GM18505 (cell line): ENCODE measurements around the gene PPP1R2B.
"Not testable (repeated sequence)": the region's sequence is repeated elsewhere in the genome, so short reads cannot be mapped to it uniquely, and the experiment has no call there.

Experiments used
- ATAC-seq: cut with Tn5 transposase; IDR thresholded peaks from one replicate; pipeline ENCODE4 v1.9.1; 2021; ENCODE audit not compliant: unreplicated experiment
- POLR2A ChIP-seq: IDR thresholded peaks from 4 replicates; pipeline ENCODE4 v1.6.1; 2011; ENCODE audit warnings: borderline replicate concordance; ENCODE audit not compliant: insufficient read depth, insufficient read length; ENCODE audit errors: extremely low read depth

The PPP1R2B gene

GRCh38 chr5:156836846-156837245 lies 13.2 kb upstream of the PPP1R2B start:
- ATAC-seq, result no peak
- TF ChIP-seq POLR2A, result no peak

- ATAC-seq, result no peak
Measured at GRCh38 chr5:156838961-156839360, 11.1 kb upstream of the PPP1R2B start.

DNA sequence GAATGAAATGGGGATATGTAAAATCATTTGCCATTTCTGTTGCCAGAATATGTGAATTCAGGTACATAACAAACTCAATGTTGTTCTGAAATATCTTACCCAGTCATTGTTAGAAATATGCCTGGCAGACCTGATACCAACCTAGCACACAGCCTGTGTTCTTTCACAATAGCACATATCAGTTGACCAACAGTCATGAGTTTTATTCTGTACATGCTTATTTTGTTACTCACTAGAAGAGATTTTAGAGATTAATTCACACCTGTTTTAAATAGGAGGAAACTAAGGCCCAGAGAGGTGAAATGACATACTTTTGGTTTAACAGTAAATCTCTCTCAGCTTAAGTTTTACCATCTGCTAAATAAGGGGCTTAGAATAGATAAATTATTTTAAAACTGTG lies 8.4 kb upstream of the PPP1R2B start:
- no peak for ATAC-seq
- TF ChIP-seq POLR2A, result no peak

More at GRCh38 chr5:156838961-156839360, 11.1 kb upstream of the PPP1R2B start:
- TF ChIP-seq POLR2A, result no peak

- no peak for TF ChIP-seq POLR2A
- ATAC-seq, result no peak
Measured at GRCh38 chr5:156846914-156847313, 3.2 kb upstream of the PPP1R2B start.

- ATAC-seq, result not testable (repeated sequence)
Measured at GRCh38 chr5:156848447-156848846, 1.6 kb upstream of the PPP1R2B start.

DNA sequence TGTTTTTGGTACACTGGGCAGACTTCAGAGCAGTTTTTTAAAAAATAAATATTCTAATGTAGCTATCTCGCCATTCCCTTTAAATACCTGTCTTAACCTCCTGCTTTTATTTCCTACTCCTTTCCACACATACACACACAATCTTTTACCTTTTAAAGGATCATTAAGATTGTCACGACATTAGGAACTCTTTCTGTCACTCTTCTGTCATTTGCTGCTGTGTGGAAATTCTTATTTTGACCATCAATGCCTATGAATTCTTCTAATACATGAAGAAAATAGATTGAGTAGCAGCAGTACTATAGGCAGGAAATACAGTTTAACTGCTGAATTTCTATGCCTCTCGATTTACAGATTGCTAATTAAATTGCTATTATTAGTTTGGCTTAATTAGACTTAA lies 1.8 kb downstream of the PPP1R2B start:
- no peak for ATAC-seq
- TF ChIP-seq POLR2A, result no peak

DNA sequence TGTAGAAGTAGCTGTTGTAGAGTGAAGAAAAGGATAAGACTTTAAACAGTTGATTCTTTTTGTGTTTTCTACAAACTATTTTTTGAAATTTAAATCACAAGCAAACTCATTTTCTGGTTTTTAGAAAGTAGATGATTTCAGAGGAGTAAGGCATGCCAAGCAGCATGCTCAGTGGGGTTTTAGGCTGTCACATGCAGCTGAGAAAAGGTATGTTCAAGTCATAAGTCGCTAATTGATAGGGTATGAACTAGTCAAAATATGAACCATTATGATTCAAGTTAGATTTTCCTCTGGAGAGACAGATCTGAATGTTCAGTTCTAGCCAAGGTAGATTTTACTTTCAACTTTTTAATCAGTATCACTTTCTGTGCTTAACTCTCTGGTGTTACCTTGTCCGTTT lies 3.0 kb downstream of the PPP1R2B start:
- not testable (repeated sequence) for ATAC-seq

DNA sequence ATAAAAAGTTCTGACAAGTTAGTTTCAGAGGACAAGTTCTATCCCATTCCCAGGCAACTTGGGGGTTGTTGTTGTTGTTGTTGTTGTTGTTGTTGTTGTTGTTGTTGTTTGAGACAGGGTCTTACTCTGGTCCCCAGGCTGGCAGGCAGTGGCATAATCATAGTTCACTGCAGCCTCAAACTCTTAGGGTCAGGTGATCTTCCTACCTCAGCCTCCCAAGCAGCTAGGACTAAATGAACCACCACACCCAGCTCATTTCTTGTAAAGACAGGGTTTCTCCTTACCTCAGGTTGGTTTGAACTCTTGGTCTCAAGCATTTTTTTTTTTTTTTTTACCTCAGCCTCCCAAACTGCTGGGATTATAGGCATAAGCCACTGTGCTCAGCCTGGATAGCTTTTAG lies 15.3 kb downstream of the PPP1R2B start:
- TF ChIP-seq POLR2A, result no peak
- no peak for ATAC-seq

DNA sequence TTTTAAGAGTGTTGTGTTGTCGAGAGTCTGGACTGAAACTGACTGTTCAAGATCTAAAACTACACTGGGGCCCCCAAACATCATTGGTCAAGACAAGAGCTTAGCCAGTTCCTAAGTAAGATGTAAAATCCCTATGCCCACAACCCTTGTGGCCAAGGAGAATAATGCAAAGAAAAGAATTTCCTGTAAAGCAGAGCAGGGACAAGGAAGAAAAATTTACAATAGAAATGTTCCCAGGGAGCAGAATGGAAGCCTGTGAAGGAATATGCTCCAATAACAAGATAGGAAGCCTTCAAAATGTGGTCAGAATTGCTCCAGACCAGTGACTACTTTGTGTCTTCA lies 20.4 kb downstream of the PPP1R2B start:
- ATAC-seq, result no peak
- no peak for TF ChIP-seq POLR2A

DNA sequence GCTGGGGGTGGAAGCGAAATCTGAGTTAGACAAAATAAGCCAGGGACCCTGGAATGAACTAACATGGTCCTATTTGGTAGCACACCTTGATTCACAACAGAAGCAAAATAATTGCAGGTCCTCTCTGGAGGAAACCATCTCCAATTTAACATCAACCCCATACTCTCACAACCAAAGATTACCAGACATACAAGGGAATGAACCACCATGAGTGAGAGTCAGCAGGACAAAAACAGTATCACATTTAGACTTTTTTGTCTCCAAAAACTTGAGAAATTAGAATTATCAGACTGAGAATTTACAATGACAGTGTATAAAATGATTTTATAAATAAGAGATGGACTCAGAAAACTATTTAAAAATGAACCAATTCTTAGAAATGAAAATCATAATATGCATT lies 21.1 kb downstream of the PPP1R2B start:
- no peak for ATAC-seq
- no peak for TF ChIP-seq POLR2A

GRCh38 chr5:156879665-156880285 lies 29.7 kb downstream of the PPP1R2B start:
- ATAC-seq, result peak; percentile 91
- TF ChIP-seq POLR2A, result no peak

DNA sequence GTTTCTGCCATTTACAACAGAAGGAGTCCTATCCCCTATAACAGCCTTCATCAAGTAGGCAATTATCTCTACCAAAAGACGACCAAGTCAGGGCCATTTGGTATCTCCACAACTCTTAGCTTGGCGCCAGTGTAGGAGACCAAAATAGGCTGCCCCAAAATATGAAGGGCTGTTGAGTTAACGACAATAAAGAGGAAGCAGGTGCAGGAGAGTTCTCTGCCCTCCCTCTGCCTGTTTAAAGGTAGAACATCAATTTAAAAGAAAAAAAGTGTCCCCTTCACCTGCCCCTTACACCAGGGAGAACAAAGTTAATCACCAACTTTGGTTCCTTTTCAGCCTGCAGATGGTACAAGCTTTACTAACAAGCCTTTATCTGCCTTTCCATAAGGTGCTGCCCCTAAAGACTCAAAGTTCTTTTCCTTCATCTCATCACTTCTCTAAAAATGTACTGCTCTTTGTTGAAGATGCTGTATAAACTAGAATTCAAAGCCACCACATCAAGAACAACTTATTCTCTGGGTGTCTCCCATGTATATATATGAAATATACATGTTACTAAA lies 33.3 kb downstream of the PPP1R2B start:
- ATAC-seq, result no peak
- TF ChIP-seq POLR2A, result no peak

- no peak for ATAC-seq
- TF ChIP-seq POLR2A, result no peak
Measured at GRCh38 chr5:156888520-156888919, 38.4 kb downstream of the PPP1R2B start.

- no peak for TF ChIP-seq POLR2A
- ATAC-seq, result no peak
Measured at GRCh38 chr5:156892223-156892622, 42.1 kb downstream of the PPP1R2B start.

GRCh38 chr5:156892864-156893263 lies 42.8 kb downstream of the PPP1R2B start:
- no peak for TF ChIP-seq POLR2A
- ATAC-seq, result no peak
